Measurements from ENCODE around the gene XBP1. TPM values are rescaled to one million over a fixed set of nuclear protein-coding genes. Genes with fewer than 3 reads are reported as not detected.

Gene XBP1
- total RNA-seq, 1 donor from 2014 or later, result 72.7 TPM

DNA sequence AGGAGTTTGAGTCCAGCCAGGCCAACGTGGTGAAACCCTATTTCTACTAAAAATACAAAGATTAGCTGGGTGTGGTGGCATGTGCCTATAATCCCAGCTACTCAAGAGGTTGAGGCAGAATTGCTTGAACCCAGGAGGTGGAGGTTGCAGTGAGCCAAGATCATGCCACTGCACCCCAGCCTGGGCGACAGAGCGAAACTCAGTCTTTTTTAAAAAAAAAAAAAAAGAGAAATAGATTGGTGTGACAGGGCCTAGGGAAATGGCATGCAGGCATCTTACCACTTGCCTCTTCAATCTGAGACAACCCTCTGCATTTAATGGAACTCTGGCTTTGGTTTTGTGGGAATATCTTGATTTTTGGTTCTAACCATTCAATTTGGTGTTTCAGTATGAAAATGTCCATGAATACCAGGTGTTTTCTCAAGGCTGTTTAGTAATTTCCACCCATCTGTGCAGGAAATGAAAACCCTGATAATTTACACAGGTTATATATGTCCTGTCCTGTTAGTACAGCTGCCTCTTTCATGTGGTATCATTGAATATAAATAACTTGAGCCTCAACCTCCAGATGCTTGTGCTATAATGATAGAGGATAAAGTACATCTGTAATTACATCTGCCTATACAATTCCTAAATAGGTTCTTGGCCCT is 8.4 kb downstream of the XBP1 start:
- Mint-ChIP-seq H3K4me1 (peaks cover 6% of the 10 kb centered on the region), H3K4me3 (no peak overlapping the region), H3K9me3 (no peaks in the 10 kb centered on the region), H3K36me3 (peaks cover 40% of the 10 kb centered on the region), H3K27me3 (ENCODE audit: insufficient read depth, low read depth) (peaks cover 3% of the 10 kb centered on the region), H3K27ac (no peak overlapping the region)
- no peak for TF ChIP-seq EZH2 (IDR thresholded peaks at IDR 0.05)
- TF ChIP-seq, protein P1, sequence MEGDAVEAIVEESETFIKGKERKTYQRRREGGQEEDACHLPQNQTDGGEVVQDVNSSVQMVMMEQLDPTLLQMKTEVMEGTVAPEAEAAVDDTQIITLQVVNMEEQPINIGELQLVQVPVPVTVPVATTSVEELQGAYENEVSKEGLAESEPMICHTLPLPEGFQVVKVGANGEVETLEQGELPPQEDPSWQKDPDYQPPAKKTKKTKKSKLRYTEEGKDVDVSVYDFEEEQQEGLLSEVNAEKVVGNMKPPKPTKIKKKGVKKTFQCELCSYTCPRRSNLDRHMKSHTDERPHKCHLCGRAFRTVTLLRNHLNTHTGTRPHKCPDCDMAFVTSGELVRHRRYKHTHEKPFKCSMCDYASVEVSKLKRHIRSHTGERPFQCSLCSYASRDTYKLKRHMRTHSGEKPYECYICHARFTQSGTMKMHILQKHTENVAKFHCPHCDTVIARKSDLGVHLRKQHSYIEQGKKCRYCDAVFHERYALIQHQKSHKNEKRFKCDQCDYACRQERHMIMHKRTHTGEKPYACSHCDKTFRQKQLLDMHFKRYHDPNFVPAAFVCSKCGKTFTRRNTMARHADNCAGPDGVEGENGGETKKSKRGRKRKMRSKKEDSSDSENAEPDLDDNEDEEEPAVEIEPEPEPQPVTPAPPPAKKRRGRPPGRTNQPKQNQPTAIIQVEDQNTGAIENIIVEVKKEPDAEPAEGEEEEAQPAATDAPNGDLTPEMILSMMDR (IDR thresholded peaks at IDR 0.05), result no peak
- TF ChIP-seq EZH2phosphoT487 (IDR thresholded peaks at IDR 0.05), result no peak
- no peak overlapping the region for H2AFZ ChIP-seq (replicated peaks)
- no peaks in the 10 kb centered on the region for H4K20me1 ChIP-seq (ENCODE audit: low read depth)
- no peak overlapping the region for H3K27ac ChIP-seq
- H3K36me3 ChIP-seq, result peaks cover 7% of the 10 kb centered on the region
- H3K4me3 ChIP-seq, result no peak overlapping the region
- H3K27me3 ChIP-seq, result no peaks in the 10 kb centered on the region
- no peak overlapping the region for H3K9ac ChIP-seq
- H3K79me2 ChIP-seq (ENCODE audit: low read depth), result peaks cover 4% of the 10 kb centered on the region
- no peaks in the 10 kb centered on the region for H3K9me3 ChIP-seq (ENCODE audit: low read depth)
- no peaks in the 10 kb centered on the region for H3K4me1 ChIP-seq
- no peak for DNase-seq (ENCODE audit: low spot score)
- peaks cover 47% of the 10 kb centered on the region for H3F3A ChIP-seq (ENCODE audit: low read depth)
- no peak overlapping the region for H3K4me2 ChIP-seq

DNA sequence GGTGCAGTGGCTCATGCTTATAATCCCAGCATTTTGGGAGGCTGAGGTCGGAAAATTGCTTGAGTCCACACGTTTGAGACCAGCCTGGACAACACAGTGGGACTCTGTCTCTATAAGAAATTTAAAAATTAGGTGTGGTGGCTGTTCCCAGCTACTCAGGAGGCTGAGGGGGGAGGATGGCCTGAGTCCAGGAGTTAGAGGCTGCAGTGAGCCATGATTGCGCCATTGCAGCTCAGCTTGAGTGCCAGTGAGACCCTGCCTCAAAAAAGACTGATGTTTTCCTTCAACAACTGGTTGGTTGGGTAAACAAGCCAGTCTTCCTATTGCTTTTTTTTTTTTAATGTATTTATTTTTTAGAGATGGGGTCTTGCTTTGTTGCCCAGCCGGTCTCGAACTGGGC is 9.2 kb downstream of the XBP1 start:
- Mint-ChIP-seq H3K4me3 (no peak overlapping the region), H3K36me3 (peaks cover 36% of the 10 kb centered on the region), H3K4me1 (peaks cover 6% of the 10 kb centered on the region), H3K27me3 (ENCODE audit: insufficient read depth, low read depth) (no peaks in the 10 kb centered on the region), H3K9me3 (no peaks in the 10 kb centered on the region), H3K27ac (no peak overlapping the region)
- Histone ChIP-seq H3K4me2 (no peak overlapping the region), H3K4me1 (no peaks in the 10 kb centered on the region), H3K9ac (no peak overlapping the region), H3K79me2 (ENCODE audit: low read depth) (no peaks in the 10 kb centered on the region), H4K20me1 (ENCODE audit: low read depth) (no peaks in the 10 kb centered on the region), H3K27me3 (no peaks in the 10 kb centered on the region), H3K4me3 (no peak overlapping the region), H3K27ac (no peak overlapping the region), H3K9me3 (ENCODE audit: low read depth) (no peaks in the 10 kb centered on the region), H3K36me3 (peaks cover 16% of the 10 kb centered on the region), H2AFZ (replicated peaks) (no peak overlapping the region), H3F3A (ENCODE audit: low read depth) (peaks cover 42% of the 10 kb centered on the region)
- DNase-seq (ENCODE audit: low spot score), result no peak
- TF ChIP-seq, protein P1 (IDR thresholded peaks at IDR 0.05), result no peak
- no peak for TF ChIP-seq EZH2phosphoT487 (IDR thresholded peaks at IDR 0.05)
- no peak for TF ChIP-seq EZH2 (IDR thresholded peaks at IDR 0.05)

DNA sequence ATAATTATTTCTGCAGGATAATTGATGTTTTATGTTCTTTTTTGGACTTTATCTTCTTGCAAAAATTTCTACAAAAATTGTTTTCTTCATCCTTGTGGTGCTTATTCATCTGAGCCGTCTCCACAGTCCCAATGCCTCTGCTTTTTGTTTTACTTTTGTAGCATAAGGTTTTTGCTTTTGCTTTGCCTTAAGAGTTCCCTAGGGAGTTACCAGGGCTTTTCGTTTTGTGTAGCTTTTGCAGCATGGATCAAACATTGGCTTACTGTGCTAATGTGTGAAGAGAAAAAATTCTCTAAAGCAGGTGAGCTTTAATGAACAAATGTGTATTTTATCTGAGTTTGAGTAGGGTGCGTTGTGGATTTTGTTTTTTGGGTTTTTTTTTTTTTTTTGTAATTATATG is 11.8 kb downstream of the XBP1 start:
- no peaks in the 10 kb centered on the region for H3K9me3 ChIP-seq (ENCODE audit: low read depth)
- H4K20me1 ChIP-seq (ENCODE audit: low read depth), result no peaks in the 10 kb centered on the region
- H3K27me3 Mint-ChIP-seq (ENCODE audit: insufficient read depth, low read depth), result peaks cover 2% of the 10 kb centered on the region
- H3K79me2 ChIP-seq (ENCODE audit: low read depth), result no peaks in the 10 kb centered on the region
- peaks cover 6% of the 10 kb centered on the region for H3K4me1 Mint-ChIP-seq
- no peaks in the 10 kb centered on the region for H3K4me1 ChIP-seq
- H3K9ac ChIP-seq, result no peak overlapping the region
- no peak overlapping the region for H3K4me3 Mint-ChIP-seq
- no peak overlapping the region for H3K27ac Mint-ChIP-seq
- no peak overlapping the region for H3K4me2 ChIP-seq
- H3K36me3 ChIP-seq, result peaks cover 25% of the 10 kb centered on the region
- peaks cover 27% of the 10 kb centered on the region for H3K36me3 Mint-ChIP-seq
- no peak for DNase-seq (ENCODE audit: low spot score)
- no peak overlapping the region for H2AFZ ChIP-seq (replicated peaks)
- H3K27me3 ChIP-seq, result no peaks in the 10 kb centered on the region
- H3F3A ChIP-seq (ENCODE audit: low read depth), result peaks cover 19% of the 10 kb centered on the region
- H3K4me3 ChIP-seq, result no peak overlapping the region
- H3K27ac ChIP-seq, result no peak overlapping the region
- no peak for TF ChIP-seq EZH2phosphoT487 (IDR thresholded peaks at IDR 0.05)
- no peak for TF ChIP-seq EZH2 (IDR thresholded peaks at IDR 0.05)
- TF ChIP-seq, protein P1 (IDR thresholded peaks at IDR 0.05), result no peak
- no peaks in the 10 kb centered on the region for H3K9me3 Mint-ChIP-seq
